HG02938 (cell line): ENCODE results near the gene SIK2.
"Not testable (repeated sequence)": the region's sequence is repeated elsewhere in the genome, so short reads cannot be mapped to it uniquely, and the experiment has no call there.

Experiments
- ATAC-seq: cut with Tn5 transposase; IDR thresholded peaks from one replicate; pipeline ENCODE4 v1.9.1; 2021; ENCODE audit warnings: mild to moderate bottlenecking, moderate library complexity; ENCODE audit not compliant: unreplicated experiment

SIK2 gene

GRCh38 chr11:111748035-111748804 is 146.0 kb downstream of the SIK2 start:
- no peak for ATAC-seq

DNA sequence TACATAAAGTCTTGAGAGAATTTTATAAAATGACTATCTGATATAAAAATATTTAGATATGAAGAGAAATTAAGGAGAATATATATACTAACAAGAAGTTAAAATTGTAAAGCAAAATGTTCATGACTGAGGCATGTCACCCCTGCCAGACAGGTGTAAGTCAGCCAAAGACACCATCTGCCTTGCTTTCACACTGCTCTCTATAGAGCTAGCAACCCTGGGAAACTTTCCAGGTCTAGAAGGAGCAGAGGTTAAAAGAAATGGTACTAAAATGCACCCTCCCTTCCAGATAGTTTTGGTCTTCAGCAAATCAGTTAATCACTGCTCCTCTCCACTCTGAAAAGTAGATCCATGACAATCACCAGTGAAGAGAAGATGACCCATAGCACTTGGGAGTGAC is 147.4 kb downstream of the SIK2 start:
- ATAC-seq: no peak

DNA sequence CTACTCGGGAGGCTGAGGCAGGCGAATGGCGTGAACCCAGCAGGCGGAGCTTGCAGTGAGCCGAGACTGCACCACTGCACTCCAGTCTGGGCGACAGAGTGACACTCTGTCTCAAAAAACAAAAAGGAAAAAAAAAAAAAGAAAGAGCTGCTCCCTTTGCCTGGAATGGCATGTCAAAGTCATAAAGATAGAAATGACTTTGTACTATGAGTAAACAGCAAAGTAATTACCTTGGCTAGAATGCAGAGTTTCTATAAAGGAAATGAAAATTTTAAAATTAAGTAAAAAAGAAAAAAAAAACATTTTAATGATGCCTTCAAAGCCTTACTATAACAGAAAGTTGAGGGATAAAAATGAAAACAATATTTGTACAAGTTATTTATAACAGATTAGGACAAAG is 153.8 kb downstream of the SIK2 start:
- no peak for ATAC-seq

- no peak for ATAC-seq
Observed at GRCh38 chr11:111759376-111759775, 157.1 kb downstream of the SIK2 start.

DNA sequence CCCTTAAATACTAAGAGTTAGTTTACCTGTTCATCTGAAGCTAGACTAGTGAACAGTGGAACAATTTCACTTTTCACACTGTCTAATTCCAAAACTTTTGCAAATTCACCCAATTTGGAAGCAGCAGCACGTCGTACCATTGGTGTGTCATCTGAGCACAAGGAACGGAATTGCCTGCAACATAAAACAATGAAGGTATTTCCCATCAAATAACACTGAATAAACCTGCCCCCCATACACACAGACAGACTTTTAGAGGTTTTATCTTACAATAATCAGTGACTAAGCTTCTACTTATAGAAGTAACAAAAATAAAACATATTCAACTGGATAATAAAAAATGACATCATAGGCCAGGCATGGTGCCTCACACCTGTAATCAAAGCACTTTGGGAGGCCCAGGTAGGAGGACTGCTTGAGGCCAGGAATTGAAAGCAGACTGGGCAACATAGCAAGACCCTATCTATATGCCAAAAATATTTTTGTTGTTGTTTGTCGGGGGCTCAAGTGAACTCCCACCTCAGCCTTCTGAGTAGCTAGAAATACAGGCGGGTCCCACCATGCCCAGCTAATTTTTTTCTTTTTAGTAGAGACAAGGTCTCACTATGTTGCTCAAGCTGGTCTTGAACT is 157.6 kb downstream of the SIK2 start:
- ATAC-seq: no peak

- ATAC-seq: no peak
Observed at GRCh38 chr11:111761036-111761435, 158.8 kb downstream of the SIK2 start.

DNA sequence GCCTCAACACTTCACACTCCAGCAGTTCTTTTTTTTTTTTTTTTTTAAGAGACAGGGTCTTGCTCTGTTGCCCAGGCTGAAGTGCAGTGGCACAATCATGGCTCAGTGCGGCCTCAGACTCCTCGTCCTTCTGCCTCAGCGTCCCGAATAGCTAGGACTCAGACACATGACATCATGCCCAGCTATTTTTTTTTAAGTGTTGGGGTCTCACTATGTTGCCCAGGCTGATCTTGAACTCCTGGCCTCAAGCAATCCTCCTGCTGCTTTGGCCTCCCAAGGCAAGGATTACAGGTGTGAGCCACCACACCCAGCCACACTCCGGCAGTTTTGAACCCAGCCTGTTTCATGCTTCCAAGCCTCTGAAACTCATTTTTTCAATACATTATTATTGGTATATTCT is 160.3 kb downstream of the SIK2 start:
- no peak for ATAC-seq

DNA sequence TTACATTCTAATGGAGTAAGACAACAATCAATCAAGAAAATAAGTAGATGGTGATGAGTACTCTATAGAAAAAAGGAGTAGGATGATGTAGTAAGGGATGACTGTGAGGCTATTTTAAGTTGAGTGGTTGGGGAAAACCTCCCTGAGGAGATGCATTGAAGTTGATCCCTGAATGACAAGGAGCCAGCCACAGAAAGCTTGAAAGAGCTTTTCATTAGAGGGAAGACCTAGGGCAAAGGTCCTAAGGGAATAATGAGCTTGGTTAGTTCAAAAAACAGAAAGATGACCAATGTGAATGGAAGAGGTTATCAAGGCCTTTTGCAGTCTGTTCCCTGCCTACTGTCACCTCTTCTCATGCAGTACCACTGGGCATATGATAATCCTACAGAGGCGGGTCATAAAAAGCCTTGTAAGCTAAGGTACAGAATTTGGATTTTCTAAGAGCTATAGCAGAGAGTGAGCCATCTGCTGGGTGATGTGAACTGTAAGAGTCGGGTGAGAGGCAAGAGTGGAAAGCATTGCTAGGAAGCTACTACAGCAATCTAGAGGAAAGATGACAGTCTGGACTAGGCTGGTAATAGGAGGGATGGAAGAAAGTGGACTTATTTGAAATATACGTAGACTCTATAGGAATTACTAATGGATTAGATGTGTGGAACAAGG is 160.9 kb downstream of the SIK2 start:
- no peak for ATAC-seq

GRCh38 chr11:111764621-111765020 is 162.4 kb downstream of the SIK2 start:
- ATAC-seq: no peak

- ATAC-seq: peak; percentile 28
Observed at GRCh38 chr11:111765320-111765983, 163.2 kb downstream of the SIK2 start.

GRCh38 chr11:111765984-111766833 is 164.0 kb downstream of the SIK2 start, which contains the start of gene PPP2R1B:
Gene PPP2R1B, minus strand, starts transcription at chr11:111766389. Its CDS starts 28 bp downstream, at chr11:111766361.
- ATAC-seq: peak; percentile 92

GRCh38 chr11:111766834-111767142 is 164.5 kb downstream of the SIK2 start:
- ATAC-seq: no peak

GRCh38 chr11:111770581-111771134 is 168.4 kb downstream of the SIK2 start:
- ATAC-seq: no peak

DNA sequence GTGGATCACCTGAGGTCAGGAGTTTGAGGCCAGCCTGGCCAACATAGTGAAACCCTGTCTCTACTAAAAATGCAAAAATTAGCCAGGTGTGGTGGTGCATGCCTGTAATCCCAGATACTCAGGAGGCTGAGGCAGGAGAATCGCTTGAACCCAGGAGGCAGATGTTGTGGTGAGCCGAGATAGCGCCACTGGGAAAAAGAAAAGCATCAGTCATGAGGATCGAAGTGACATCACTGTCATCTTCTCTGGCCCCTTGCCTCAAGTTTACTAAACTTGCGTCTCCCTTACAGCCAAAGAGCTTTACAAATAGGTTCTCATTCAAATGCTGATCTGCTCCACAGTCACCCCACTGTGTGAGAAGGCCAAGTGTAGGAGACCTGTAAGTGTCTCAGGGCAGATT is 169.0 kb downstream of the SIK2 start:
- ATAC-seq: not testable (repeated sequence)

DNA sequence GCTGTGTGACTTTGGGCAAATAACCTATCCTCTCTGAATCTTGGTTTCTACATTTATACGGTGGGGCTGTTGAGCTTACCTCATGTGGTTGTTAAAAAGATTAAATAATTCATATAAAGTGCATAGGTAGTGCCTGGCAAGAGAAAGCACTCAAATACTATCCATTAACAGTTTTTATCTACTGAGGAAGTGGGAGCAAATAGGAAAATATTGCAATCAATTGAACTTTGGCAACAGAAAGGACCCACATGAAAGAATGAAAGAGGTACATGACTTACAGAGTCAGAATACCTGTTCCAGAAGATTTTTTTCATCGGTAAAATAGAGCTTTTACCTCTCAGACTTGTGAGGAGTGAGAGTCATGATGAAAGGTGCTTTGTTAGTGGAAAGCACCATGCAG is 170.3 kb downstream of the SIK2 start:
- no peak for ATAC-seq

DNA sequence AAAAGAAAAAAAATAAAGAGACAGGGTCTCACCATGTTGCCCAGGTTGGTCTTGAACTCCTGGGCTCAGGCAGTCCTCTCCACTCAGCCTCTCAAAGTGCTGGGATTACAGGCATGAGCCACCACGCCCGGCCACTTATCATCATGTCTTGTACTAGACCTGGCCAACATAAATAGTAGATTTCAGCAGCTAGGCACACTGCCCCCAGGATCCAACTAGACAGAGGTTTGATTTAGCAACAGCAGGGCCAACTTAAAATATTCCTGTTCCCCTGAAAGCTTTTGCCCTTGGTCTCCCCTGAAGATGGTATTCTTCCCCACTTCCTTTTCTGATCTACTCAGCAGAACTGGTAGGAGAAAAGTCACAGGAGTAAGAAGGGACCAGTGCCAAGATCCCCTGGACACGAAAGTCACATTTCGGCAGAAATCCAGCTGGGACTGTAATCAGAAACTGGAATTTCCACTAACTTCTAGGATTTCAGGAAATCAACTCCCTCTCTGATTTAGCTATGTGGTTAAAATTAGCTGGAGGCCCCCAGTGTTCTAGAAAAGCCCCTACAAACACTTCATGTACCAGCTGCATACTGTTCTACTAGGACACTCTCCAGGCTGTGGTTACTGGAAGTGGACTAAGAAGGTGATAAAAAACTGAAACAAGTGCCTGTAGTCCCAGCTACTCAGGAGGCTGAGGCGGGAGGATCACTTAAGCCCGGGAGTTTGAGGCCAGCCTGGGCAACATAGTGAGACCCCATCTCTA is 172.9 kb downstream of the SIK2 start:
- ATAC-seq: no peak

- ATAC-seq: peak; percentile 95
Observed at GRCh38 chr11:111776398-111777093, 174.3 kb downstream of the SIK2 start.

DNA sequence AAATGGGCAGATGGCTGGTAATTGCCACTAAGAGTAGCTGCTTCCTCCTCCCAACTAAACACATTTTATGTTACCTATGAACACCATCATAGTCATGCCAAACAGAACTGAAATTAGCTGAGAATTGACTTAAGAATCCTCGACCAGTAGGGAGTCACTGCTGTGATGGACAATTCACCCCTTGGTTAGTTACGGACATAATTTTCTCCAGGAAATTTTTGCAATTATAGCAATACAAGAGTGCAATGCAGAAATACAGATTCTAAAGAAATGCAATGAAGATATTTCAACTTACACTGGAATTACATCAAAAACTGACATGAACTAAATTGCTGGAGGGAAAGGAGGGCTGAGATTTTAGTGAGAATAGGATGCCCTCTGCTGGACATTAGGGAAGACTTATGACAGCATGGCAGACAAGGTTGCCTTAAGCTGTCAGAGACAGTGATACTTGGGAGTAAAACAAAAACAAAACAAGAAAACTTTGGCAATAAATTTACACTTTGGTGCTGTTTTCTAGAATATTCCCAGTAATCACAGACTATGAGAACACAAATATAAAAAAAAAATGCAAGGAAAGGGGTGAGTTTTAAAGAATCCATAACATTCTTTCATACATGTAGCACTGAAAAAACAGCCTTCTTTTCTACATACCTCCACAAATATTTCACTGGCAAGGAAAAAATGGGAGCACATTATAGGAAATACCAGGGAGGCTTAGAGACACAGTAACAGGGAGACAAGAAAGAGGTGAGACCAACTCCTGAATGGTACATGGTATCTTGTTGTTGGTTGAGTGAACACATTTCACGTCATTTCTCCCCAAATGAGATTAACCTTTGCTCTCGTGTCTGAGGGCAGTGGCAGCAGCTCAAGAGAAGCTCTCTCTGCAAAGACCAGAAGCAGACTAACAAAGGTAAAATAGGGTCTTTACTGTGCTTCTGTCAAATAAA is 175.1 kb downstream of the SIK2 start:
- peak; percentile 57 for ATAC-seq
